PC-9 (cell line): ENCODE results near the gene JADE3. TPM values are rescaled to one million over a fixed set of nuclear protein-coding genes. Genes with fewer than 3 reads are reported as not detected.

Experiments
- BruUV-seq: library from RNA; stranded (reverse); fragments of 400-500 nt; replicated peaks from 2 replicates; lab custom pipeline; 2021; lab: Mats Ljungman, UMichigan
- CTCF ChIA-PET: fragments of 300-600 bp; sonication (Branson Sonifier 250); formaldehyde crosslinking; loops from one replicate; lab custom pipeline; 2022; ENCODE audit warnings: antibody characterized with exemption; lab: Charles Lee
- POLR2A ChIA-PET: fragments of 300-600 bp; sonication (Branson Sonifier 250); formaldehyde crosslinking; loops from one replicate; lab custom pipeline; 2022; ENCODE audit warnings: antibody characterized with exemption; ENCODE audit not compliant: unreplicated experiment; lab: Charles Lee
- DNase-seq, 2 experiments: peaks; one replicate each; pipeline versions ENCODE4 v3.0.0 to v3.0.0-alpha.2; 2015 to 2022; ENCODE audit warnings: mixed read lengths in 1 of 2
- H2AFZ ChIP-seq: fragments of 200-600 bp; sonication (generic); 2 replicates; pipeline ENCODE4 v1.8.1; 2017; ENCODE audit warnings: antibody characterized with exemption
- H3F3A ChIP-seq: fragments of 200-600 bp; sonication (generic); 2 replicates; pipeline ENCODE4 v1.8.1; 2017; ENCODE audit warnings: antibody characterized with exemption, mild to moderate bottlenecking, low read depth; ENCODE audit not compliant: insufficient read depth
- H3K27ac ChIP-seq: fragments of 200-600 bp; sonication (generic); 2 replicates; pipeline ENCODE4 v1.6.1; 2016; ENCODE audit warnings: mixed run types
- H3K27me3 ChIP-seq: fragments of 200-600 bp; sonication (generic); 2 replicates; pipeline ENCODE4 v1.6.1; 2016; ENCODE audit warnings: low read depth, mixed run types; ENCODE audit not compliant: insufficient read depth
- H3K36me3 ChIP-seq: fragments of 200-600 bp; sonication (generic); 2 replicates; pipeline ENCODE4 v1.6.1; 2016; ENCODE audit warnings: low read depth, mixed run types
- H3K4me1 ChIP-seq: fragments of 200-600 bp; sonication (generic); replicated peaks from 2 replicates; pipeline ENCODE4 v1.6.1; 2016; ENCODE audit warnings: mixed run types; ENCODE audit not compliant: insufficient read depth
- H3K4me2 ChIP-seq: fragments of 200-600 bp; sonication (generic); 2 replicates; pipeline ENCODE4 v1.6.1; 2017; ENCODE audit warnings: mixed run types
- H3K4me3 ChIP-seq: fragments of 200-600 bp; sonication (generic); 2 replicates; pipeline ENCODE4 v1.6.1; 2016; ENCODE audit warnings: mixed run types
- H3K79me2 ChIP-seq: fragments of 200-600 bp; sonication (generic); 2 replicates; pipeline ENCODE4 v1.6.1; 2017; ENCODE audit warnings: low read depth, mixed run types
- H3K9me2 ChIP-seq: fragments of 200-600 bp; sonication (generic); 2 replicates; pipeline ENCODE4 v1.8.1; 2017; ENCODE audit warnings: mild to moderate bottlenecking; ENCODE audit not compliant: insufficient read depth
- H3K9me3 ChIP-seq: fragments of 200-600 bp; sonication (generic); 2 replicates; pipeline ENCODE4 v1.8.1; 2016; ENCODE audit warnings: low read depth; ENCODE audit not compliant: insufficient read depth
- H4K20me1 ChIP-seq: fragments of 200-600 bp; sonication (generic); 2 replicates; pipeline ENCODE4 v1.8.1; 2017; ENCODE audit not compliant: insufficient read depth
- CTCF ChIP-seq: fragments of 200-600 bp; sonication (generic); conservative IDR thresholded peaks from 2 replicates; pipeline ENCODE4 v1.6.1; 2017; ENCODE audit warnings: mixed run types, antibody characterized with exemption, mild to moderate bottlenecking, moderate library complexity
- EZH2 ChIP-seq: fragments of 200-600 bp; sonication (generic); IDR thresholded peaks from 2 replicates; pipeline ENCODE4 v1.8.0; 2017; ENCODE audit warnings: antibody characterized with exemption, low read depth
- intact Hi-C: fragments of 100-400 bp; cut with micrococcal nuclease; formaldehyde crosslinking; loops from one replicate; pipeline ENCODE4 v1.10.0; 2022; ENCODE audit not compliant: unreplicated experiment
- total RNA-seq: library from RNA; stranded (reverse); gene quantifications from 2 replicates; pipeline ENCODE4 v1.2.3, GENCODE V29; 2021

JADE3 gene
- total RNA-seq, 1 experiment from 2014 or later, result 10.9 TPM

GRCh38 chrX:46991664-46992063, 79.4 kb downstream of the JADE3 start:
- Histone ChIP-seq H2AFZ (no peak overlapping the region), H3K9me2 (no peaks in the 10 kb centered on the region), H3K36me3 (no peaks in the 10 kb centered on the region), H3K79me2 (no peaks in the 10 kb centered on the region), H3K27me3 (no peaks in the 10 kb centered on the region), H3K4me3 (no peak overlapping the region), H3K9me3 (no peaks in the 10 kb centered on the region), H4K20me1 (no peaks in the 10 kb centered on the region), H3K4me2 (no peak overlapping the region), H3K27ac (no peak overlapping the region), H3K4me1 (no peaks in the 10 kb centered on the region), H3F3A (no peaks in the 10 kb centered on the region)
- CTCF ChIA-PET, result no interaction called here
- intact Hi-C loops, result no loop called here
- no peak for DNase-seq
- no TSS peak for BruUV-seq
- POLR2A ChIA-PET, result no interaction called here
- TF ChIP-seq EZH2 (no peak), CTCF (no peak)

- no peaks in the 10 kb centered on the region for H3K9me2 ChIP-seq
- no peaks in the 10 kb centered on the region for H3K9me3 ChIP-seq
- no peak for TF ChIP-seq CTCF
- TF ChIP-seq EZH2, result no peak
- no TSS peak for BruUV-seq
- no peak overlapping the region for H3K4me2 ChIP-seq
- no peaks in the 10 kb centered on the region for H3K36me3 ChIP-seq
- no peaks in the 10 kb centered on the region for H3K79me2 ChIP-seq
- H2AFZ ChIP-seq, result no peak overlapping the region
- H3F3A ChIP-seq, result no peaks in the 10 kb centered on the region
- no peak overlapping the region for H3K4me3 ChIP-seq
- CTCF ChIA-PET, result no interaction called here
- no peak overlapping the region for H3K27ac ChIP-seq
- DNase-seq, result no peak
- H4K20me1 ChIP-seq, result no peaks in the 10 kb centered on the region
- no peaks in the 10 kb centered on the region for H3K27me3 ChIP-seq
- no peaks in the 10 kb centered on the region for H3K4me1 ChIP-seq
- POLR2A ChIA-PET, result no interaction called here
- intact Hi-C loops, result no loop called here
Measured at GRCh38 chrX:46992070-46992469, 79.8 kb downstream of the JADE3 start.

- no peak for DNase-seq
- H3K4me2 ChIP-seq, result no peak overlapping the region
- ChIA-PET CTCF (no interaction called here), POLR2A (no interaction called here)
- H3K9me2 ChIP-seq, result no peaks in the 10 kb centered on the region
- H3K27me3 ChIP-seq, result no peaks in the 10 kb centered on the region
- TF ChIP-seq EZH2 (no peak), CTCF (no peak)
- no peaks in the 10 kb centered on the region for H3K79me2 ChIP-seq
- no peak overlapping the region for H2AFZ ChIP-seq
- H3K27ac ChIP-seq, result no peak overlapping the region
- H3K36me3 ChIP-seq, result no peaks in the 10 kb centered on the region
- no peaks in the 10 kb centered on the region for H3K4me1 ChIP-seq
- intact Hi-C loops, result no loop called here
- no peak overlapping the region for H3K4me3 ChIP-seq
- no peaks in the 10 kb centered on the region for H3K9me3 ChIP-seq
- H3F3A ChIP-seq, result no peaks in the 10 kb centered on the region
- no TSS peak for BruUV-seq
- H4K20me1 ChIP-seq, result no peaks in the 10 kb centered on the region
Measured at GRCh38 chrX:46994096-46994495, 81.9 kb downstream of the JADE3 start.
